Astrocyte of the cerebellum (primary cell): ENCODE results near the gene SUGT1.
"Not testable (repeated sequence)": the region's sequence is repeated elsewhere in the genome, so short reads cannot be mapped to it uniquely, and the experiment has no call there.

Experiments used
- DNase-seq: peaks from one replicate; pipeline ENCODE4 v3.0.0-alpha.2; 2011; ENCODE audit warnings: low read depth
- H3K4me3 ChIP-seq: 2 replicates; pipeline ENCODE4 v1.5.1; 2011; ENCODE audit warnings: mild to moderate bottlenecking, low read depth, low read length, moderate library complexity
- CTCF ChIP-seq: IDR thresholded peaks from 2 replicates; pipeline ENCODE4 v1.5.1; 2012; ENCODE audit warnings: low read length, low read depth, moderate library complexity, mild to moderate bottlenecking; ENCODE audit errors: missing control alignments
- in situ Hi-C: cut with HindIII; loops from 2 replicates; pipeline ENCODE4 v1.10.0; 2017; ENCODE audit warnings: low sequenced_read_pairs

The SUGT1 gene

DNA sequence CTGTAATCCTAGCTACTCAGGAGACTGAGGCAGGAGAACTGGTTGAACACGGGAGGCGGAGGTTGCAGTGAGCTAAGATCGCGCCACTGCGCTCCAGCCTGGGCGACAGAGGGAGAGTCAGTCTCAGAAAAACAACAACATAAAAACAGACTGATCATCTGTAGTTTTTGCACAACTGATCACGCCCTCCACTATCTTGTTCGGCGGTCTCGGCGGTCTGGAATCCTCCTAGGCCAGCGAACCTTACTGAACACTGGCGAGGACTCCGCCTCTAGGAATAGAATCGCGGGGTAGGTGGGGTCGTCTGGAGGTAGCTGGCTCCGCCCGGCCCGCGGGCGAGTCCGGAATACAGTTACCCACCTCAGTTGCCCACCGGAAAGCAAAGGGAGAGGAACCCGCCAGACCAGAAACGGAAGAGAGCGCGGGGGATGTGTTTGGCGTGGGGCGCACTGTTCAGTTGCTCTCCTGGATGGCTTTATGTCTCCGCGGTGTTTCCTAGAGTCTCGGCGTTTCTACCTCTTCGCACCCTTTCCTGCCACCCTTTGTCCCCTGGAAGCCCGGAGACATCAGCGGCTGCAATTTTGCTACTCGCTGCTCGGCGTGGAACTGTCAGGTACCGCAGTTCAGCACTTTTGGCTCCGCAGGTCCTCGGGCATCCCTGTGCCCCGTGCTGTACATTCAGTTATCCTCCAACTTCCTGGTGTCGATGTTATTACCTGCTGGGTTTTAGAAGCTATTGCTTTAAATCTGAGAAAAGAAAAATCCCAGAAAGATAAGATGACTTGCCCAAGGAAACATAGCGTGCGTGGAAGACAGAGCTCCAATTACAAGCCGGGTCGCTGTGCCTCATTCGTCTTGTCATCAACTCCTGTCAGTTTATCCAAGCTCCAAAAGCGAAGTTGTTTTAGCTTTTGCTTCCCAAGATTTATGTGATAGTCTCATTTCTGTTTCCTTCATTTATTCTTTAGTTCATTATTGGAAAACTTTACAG lies 35.3 kb upstream of the SUGT1 start:
- DNase-seq: peak; percentile 74
- TF ChIP-seq CTCF: no peak
- in situ Hi-C loops: no loop called here
- peak overlapping the region; percentile 90 for H3K4me3 ChIP-seq

DNA sequence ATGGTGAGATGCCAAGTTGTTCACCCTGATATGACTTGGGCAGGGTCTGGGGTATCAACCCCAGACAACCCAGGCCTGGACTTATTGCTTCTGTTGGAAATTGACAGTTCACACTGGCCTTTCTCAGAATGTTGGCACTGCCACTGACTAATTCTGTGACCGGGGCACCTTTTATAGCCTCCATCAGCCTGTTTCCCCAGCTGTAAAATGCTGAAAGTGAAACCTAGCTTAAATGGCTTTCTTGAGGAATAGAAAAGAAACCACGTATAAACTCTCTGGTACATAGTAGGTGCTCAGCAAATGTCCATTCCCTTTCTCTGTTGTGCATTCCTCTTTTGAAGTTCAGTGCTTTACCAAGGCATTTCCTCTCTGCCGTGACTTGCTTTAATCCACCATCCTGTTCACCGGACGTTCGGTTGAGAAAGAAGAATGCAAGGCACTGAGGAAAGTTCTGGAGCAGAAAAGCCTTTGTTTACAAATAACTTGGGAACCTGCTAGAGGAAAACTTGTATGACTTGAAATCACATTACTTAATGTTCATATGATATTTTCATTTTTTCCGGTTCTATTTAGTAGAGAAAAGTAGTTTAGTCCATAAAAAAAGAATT lies 21.4 kb upstream of the SUGT1 start:
- H3K4me3 ChIP-seq, in situ Hi-C loops, DNase-seq: not testable (repeated sequence)

GRCh38 chr13:52638666-52639328 lies 13.8 kb upstream of the SUGT1 start:
- in situ Hi-C loops: no loop called here
- no peak for DNase-seq
- no peak overlapping the region for H3K4me3 ChIP-seq
- TF ChIP-seq CTCF: no peak

DNA sequence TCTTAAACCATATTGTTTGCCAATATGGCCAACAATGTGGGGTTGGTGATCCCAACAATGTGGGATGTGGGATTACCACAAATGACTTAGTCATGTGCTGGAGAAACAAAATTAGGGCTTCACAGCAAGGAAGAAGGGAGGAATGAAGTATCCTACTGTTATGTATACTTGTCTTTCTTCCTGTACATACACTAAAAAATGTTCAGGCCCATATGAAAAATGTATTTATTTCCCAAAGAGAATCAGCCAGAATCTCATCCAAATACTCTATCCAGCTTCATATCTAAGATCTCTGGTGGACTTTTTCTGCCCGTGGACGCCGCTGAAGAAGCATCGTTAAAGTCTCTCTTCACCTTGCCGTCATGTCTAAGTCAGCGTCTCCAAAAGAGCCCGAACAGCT lies 10.5 kb upstream of the SUGT1 start, which contains the start of gene HNRNPA1L2:
Gene HNRNPA1L2, plus strand, starts transcription at position 301 of the 400 bp plus-strand sequence. Its CDS starts 62 bp downstream, at position 363.
- no peak for DNase-seq
- no peak for TF ChIP-seq CTCF
- no peak within 1 kb of the TSS for H3K4me3 ChIP-seq
- in situ Hi-C loops: no loop called here

GRCh38 chr13:52644108-52644507 lies 8.5 kb upstream of the SUGT1 start:
- DNase-seq: no peak
- no peak for TF ChIP-seq CTCF
- H3K4me3 ChIP-seq: no peak overlapping the region
- in situ Hi-C loops: no loop called here

- no peak for DNase-seq
- TF ChIP-seq CTCF: no peak
- H3K4me3 ChIP-seq: no peak overlapping the region
- in situ Hi-C loops: no loop called here
Measured at GRCh38 chr13:52646967-52647366, 5.7 kb upstream of the SUGT1 start.
